ENCODE data around the gene TICRR. TPM values are rescaled to one million over a fixed set of nuclear protein-coding genes. Genes with fewer than 3 reads are reported as not detected.

The TICRR gene
- total RNA-seq, 4 donors from 2014 or later = under 0.01 to 0.29 (median 0.06) TPM; not detected in 1

DNA sequence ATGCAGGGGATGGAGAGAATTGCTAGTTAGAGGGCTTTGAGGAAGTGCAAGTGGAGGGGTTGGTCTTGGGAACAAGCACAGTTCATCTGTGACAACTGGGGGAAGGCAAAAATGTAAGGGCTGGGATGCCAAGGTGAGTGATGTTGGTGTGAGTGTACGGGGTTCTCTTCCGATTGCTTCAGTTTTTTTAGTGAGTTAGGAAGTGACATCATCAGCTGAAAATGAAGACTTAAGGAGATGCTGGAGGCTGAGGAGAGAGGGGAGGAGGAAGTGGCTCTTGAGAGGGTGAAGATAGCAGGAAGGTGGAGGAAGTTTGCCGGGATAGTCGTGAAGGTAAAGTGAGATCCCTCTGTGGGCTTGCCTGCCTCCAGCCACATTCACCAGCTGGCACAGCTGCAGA lies 12.7 kb downstream of the TICRR start:
- no peaks in the 10 kb centered on the region for H3K4me1 ChIP-seq
- WGBS = 76% methylated on average over 4 of the region's 4 CpGs
- H3K27me3 ChIP-seq = no peaks in the 10 kb centered on the region
- H3K9me3 ChIP-seq = no peaks in the 10 kb centered on the region
- H3K27ac ChIP-seq (replicated peaks in 1 of 4) = no peak overlapping the region
- no peak for DNase-seq (ENCODE audit: extremely low spot score)
- no peak overlapping the region for H3K4me3 ChIP-seq
- intact Hi-C loops (cut with DNase I) = no loop called here
- H3K36me3 ChIP-seq = no peaks in the 10 kb centered on the region
- no peak for TF ChIP-seq POLR2AphosphoS5 (IDR thresholded peaks at IDR 0.05)
- no peak for TF ChIP-seq POLR2A (IDR thresholded peaks at IDR 0.05; ENCODE audit: low read depth)
- TF ChIP-seq, protein P1, sequence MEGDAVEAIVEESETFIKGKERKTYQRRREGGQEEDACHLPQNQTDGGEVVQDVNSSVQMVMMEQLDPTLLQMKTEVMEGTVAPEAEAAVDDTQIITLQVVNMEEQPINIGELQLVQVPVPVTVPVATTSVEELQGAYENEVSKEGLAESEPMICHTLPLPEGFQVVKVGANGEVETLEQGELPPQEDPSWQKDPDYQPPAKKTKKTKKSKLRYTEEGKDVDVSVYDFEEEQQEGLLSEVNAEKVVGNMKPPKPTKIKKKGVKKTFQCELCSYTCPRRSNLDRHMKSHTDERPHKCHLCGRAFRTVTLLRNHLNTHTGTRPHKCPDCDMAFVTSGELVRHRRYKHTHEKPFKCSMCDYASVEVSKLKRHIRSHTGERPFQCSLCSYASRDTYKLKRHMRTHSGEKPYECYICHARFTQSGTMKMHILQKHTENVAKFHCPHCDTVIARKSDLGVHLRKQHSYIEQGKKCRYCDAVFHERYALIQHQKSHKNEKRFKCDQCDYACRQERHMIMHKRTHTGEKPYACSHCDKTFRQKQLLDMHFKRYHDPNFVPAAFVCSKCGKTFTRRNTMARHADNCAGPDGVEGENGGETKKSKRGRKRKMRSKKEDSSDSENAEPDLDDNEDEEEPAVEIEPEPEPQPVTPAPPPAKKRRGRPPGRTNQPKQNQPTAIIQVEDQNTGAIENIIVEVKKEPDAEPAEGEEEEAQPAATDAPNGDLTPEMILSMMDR (IDR thresholded peaks at IDR 0.05) = no peak
- TF ChIP-seq EP300 (IDR thresholded peaks at IDR 0.05) = no peak

DNA sequence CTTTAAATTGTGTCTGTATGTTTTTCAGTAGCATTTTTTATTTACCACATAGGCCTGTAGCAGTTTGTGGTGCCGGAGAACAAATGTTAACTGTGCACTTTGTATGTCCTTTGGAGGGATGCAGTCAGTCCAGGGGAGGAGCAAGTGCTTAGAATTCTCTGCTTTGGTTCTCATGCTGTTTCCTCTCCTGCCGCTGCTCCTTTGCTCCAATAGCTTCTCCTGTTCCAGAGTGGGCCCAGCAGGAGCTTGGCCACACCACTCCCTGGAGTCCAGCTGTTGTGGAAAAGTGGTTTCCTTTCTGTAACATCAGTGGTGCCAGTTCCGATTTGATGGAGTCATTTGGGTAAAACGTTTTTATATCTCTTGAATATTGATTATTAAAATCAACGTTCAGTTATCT lies 16.6 kb downstream of the TICRR start:
- Histone ChIP-seq H3K9me3 (no peaks in the 10 kb centered on the region), H3K4me3 (no peak overlapping the region), H3K27me3 (no peaks in the 10 kb centered on the region), H3K4me1 (no peaks in the 10 kb centered on the region), H3K27ac (replicated peaks in 1 of 4) (no peak overlapping the region), H3K36me3 (no peaks in the 10 kb centered on the region)
- intact Hi-C loops (cut with DNase I) = no loop called here
- WGBS = 96% methylated on average over 5 of the region's 5 CpGs
- DNase-seq (ENCODE audit: extremely low spot score) = no peak
- TF ChIP-seq POLR2AphosphoS5 (IDR thresholded peaks at IDR 0.05) = no peak
- TF ChIP-seq POLR2A (IDR thresholded peaks at IDR 0.05; ENCODE audit: low read depth) = no peak
- TF ChIP-seq, protein P1 (IDR thresholded peaks at IDR 0.05) = no peak
- no peak for TF ChIP-seq EP300 (IDR thresholded peaks at IDR 0.05)

DNA sequence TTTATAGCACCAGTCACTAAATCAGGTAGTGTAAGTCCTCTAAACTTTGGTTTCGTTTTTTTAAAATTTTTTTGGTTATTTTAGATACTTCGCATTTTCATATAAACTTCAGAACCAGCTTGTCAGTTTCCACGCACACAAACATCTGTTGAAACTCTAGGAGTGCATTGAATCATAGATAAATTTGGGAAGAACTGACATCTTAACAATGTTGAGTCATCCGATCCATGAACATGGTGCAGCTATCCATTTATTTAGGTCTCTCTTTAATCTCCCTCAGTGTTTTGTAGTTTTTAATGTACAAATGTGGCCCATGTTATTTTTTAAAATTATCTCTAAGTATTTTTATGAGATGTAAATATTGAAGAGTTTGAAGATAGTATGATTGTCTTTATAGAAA lies 17.7 kb downstream of the TICRR start:
- intact Hi-C loops (cut with DNase I) = no loop called here
- H3K9me3 ChIP-seq = no peaks in the 10 kb centered on the region
- no peaks in the 10 kb centered on the region for H3K27me3 ChIP-seq
- 94% methylated on average over 4 of the region's 4 CpGs for WGBS
- no peak overlapping the region for H3K4me3 ChIP-seq
- TF ChIP-seq EP300 (IDR thresholded peaks at IDR 0.05) = no peak
- TF ChIP-seq POLR2A (IDR thresholded peaks at IDR 0.05; ENCODE audit: low read depth) = no peak
- TF ChIP-seq POLR2AphosphoS5 (IDR thresholded peaks at IDR 0.05) = no peak
- TF ChIP-seq, protein P1 (IDR thresholded peaks at IDR 0.05) = no peak
- DNase-seq (ENCODE audit: extremely low spot score) = no peak
- no peaks in the 10 kb centered on the region for H3K36me3 ChIP-seq
- H3K27ac ChIP-seq (replicated peaks in 1 of 4) = no peak overlapping the region
- no peaks in the 10 kb centered on the region for H3K4me1 ChIP-seq

DNA sequence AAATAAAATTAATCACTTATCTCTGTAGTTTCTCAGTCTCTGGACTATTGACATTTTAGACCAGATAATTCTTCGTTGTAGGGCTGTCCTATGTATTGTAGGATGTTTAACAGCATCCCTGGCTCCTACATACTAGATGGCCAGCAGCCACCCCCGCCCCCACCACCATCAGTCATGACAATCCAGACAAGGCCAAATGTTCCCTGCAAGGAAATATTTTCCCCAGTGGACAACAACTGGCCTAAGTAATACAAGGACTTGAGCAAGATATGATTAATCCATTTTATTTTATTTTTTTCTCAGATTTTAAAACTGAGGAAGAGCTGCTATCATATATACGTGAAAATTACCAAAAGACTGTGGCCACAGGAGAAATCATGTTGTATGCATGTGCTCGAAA lies 23.8 kb downstream of the TICRR start:
- intact Hi-C loops (cut with DNase I) = no loop called here
- TF ChIP-seq POLR2A (IDR thresholded peaks at IDR 0.05; ENCODE audit: low read depth) = no peak
- no peak for TF ChIP-seq POLR2AphosphoS5 (IDR thresholded peaks at IDR 0.05)

DNA sequence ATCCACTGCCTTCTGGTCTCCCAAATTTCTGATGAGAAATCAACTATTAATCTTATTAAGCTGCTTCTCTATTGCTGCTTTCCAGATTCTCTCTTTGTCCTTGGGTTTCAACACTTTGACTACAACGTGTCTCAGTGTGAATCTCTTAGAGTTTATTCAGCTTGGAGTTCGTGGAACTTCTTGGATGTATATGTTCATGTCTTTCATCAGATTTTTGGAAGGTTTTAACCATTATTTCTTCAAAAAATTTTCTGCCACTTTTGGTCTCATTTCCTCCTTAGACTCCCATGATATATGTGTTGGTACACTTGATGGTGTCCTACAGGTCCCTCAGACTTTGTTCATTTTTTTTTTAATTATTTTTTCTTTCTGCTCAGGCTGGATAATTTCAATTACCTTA lies 36.0 kb downstream of the TICRR start:
- Histone ChIP-seq H3K4me3 (no peak overlapping the region), H3K27ac (replicated peaks in 1 of 4) (no peak overlapping the region), H3K36me3 (no peaks in the 10 kb centered on the region), H3K27me3 (peaks cover 0 to 4% (median 0%) of the 10 kb centered on the region in 4 donors), H3K4me1 (no peaks in the 10 kb centered on the region), H3K9me3 (peaks cover 0 to 10% (median 0%) of the 10 kb centered on the region in 4 donors)
- WGBS = 98% methylated on average over 2 of the region's 2 CpGs
- no peak for DNase-seq (ENCODE audit: extremely low spot score)
- TF ChIP-seq POLR2A (IDR thresholded peaks at IDR 0.05; ENCODE audit: low read depth) (no peak), EP300 (IDR thresholded peaks at IDR 0.05) (no peak), POLR2AphosphoS5 (IDR thresholded peaks at IDR 0.05) (no peak)
- TF ChIP-seq, protein P1 (IDR thresholded peaks at IDR 0.05) = no peak
- intact Hi-C loops (cut with DNase I) = no loop called here

More for the DNA sequence above, 23.8 kb downstream of the TICRR start:
- no peak for DNase-seq (ENCODE audit: extremely low spot score)
- Histone ChIP-seq H3K27ac (replicated peaks in 1 of 4) (no peak overlapping the region), H3K36me3 (no peaks in the 10 kb centered on the region), H3K4me3 (no peak overlapping the region), H3K4me1 (no peaks in the 10 kb centered on the region), H3K9me3 (no peaks in the 10 kb centered on the region), H3K27me3 (no peaks in the 10 kb centered on the region)
- 96% methylated on average over 4 of the region's 4 CpGs for WGBS

Data from esophagus muscularis mucosa (tissue), 4 donors.